SK-N-SH treated with all-trans-retinoic acid at 6 μM for 48 hours (cell line): ENCODE data around the gene FOSL1.

Experiments
- ARNTL ChIP-seq: fragments of 450-650 bp; formaldehyde crosslinking; IDR thresholded peaks from 2 replicates; pipeline ENCODE4 v1.5.0; 2020; ENCODE audit warnings: low read depth, mild to moderate bottlenecking, moderate library complexity, borderline replicate concordance
- CREB5 ChIP-seq: fragments of 250-450 bp; sonication (Bioruptor Pico); IDR thresholded peaks from 2 replicates; pipeline ENCODE4 v1.5.1; 2020; ENCODE audit warnings: low read depth, mild to moderate bottlenecking, moderate library complexity
- CSRNP3 ChIP-seq: fragments of 250-450 bp; sonication (Bioruptor Pico); IDR thresholded peaks from 2 replicates; pipeline ENCODE4 v1.5.1; 2021; ENCODE audit warnings: mild to moderate bottlenecking, moderate library complexity
- GLIS3 ChIP-seq: fragments of 250-450 bp; sonication (Bioruptor Pico); IDR thresholded peaks from 2 replicates; pipeline ENCODE4 v1.5.0; 2020; ENCODE audit warnings: mild to moderate bottlenecking, moderate library complexity
- ISL1 ChIP-seq: fragments of 250-450 bp; sonication (Bioruptor Pico); IDR thresholded peaks from 2 replicates; pipeline ENCODE4 v2.1.2; 2022; ENCODE audit warnings: mild to moderate bottlenecking, moderate library complexity
- PATZ1 ChIP-seq: fragments of 250-450 bp; sonication (Bioruptor Pico); IDR thresholded peaks from 2 replicates; pipeline ENCODE4 v1.8.0; 2020; ENCODE audit warnings: mild to moderate bottlenecking, moderate library complexity, borderline replicate concordance
- PPARA ChIP-seq: fragments of 250-450 bp; sonication (Bioruptor Pico); IDR thresholded peaks from 2 replicates; pipeline ENCODE4 v1.5.0; 2020; ENCODE audit warnings: mild to moderate bottlenecking, borderline replicate concordance
- ZFP3 ChIP-seq: fragments of 250-450 bp; sonication (Bioruptor Pico); IDR thresholded peaks from 2 replicates; pipeline ENCODE4 v1.5.0; 2020; ENCODE audit warnings: mild to moderate bottlenecking, moderate library complexity

GRCh38 chr11:65864706-65865471, 35.3 kb downstream of the FOSL1 start:
- no peak for TF ChIP-seq CSRNP3
- TF ChIP-seq GLIS3 (CRISPR knock-in tag), result no peak
- no peak for TF ChIP-seq PPARA
- TF ChIP-seq ARNTL, result no peak
- no peak for TF ChIP-seq ZFP3 (CRISPR knock-in tag)
- TF ChIP-seq CREB5 (CRISPR knock-in tag), result no peak
- TF ChIP-seq PATZ1, result no peak
- TF ChIP-seq ISL1 (CRISPR knock-in tag), result no peak
